ENCODE results near the gene IGFL2. TPM values are rescaled to one million over a fixed set of nuclear protein-coding genes. Genes with fewer than 3 reads are reported as not detected.

Gene IGFL2
- total and polyA plus RNA-seq, 2 of the 4 experiments (the other 2 are of a cell fraction): not detected

DNA sequence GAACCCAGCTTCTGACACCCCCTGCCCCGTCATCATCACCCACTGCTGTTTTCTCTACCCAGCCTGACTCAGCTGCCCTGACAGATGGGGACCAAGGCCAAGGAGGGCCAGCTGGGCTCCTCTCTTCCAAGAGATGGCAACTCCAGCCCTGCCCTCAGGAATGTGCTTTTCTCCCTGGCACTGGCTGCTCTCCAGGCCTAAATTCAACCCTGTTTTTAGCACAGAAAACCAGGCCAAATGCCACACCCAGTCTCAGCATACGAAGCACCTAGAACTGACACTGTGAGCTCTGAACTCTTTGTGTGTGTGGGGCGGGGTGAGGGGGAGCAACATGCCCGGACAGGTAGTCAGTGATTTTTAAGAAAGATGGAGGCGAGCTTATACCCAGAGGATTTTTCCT lies 58.1 kb downstream of the IGFL2 start:
- no peaks in the 10 kb centered on the region for H3K36me3 ChIP-seq (ENCODE audit: control insufficient read depth, insufficient read depth, low read length)
- H4K5ac ChIP-seq (ENCODE audit: low read depth, low read length): no peak overlapping the region
- in situ Hi-C loops (cut with MboI; ENCODE audit: low sequenced_read_pairs) (no loop called here), intact Hi-C loops (cut with micrococcal nuclease) (no loop called here), dilution Hi-C loops (cut with HindIII; ENCODE audit: low sequenced_read_pairs, unreplicated experiment) (no loop called here)
- no peak overlapping the region for H2BK20ac ChIP-seq (ENCODE audit: low read depth, low read length)
- no peaks in the 10 kb centered on the region for H4K20me1 ChIP-seq (ENCODE audit: insufficient read depth, low read length)
- no peak overlapping the region for H3K4me3 ChIP-seq (ENCODE audit: insufficient read depth, low read depth, low read length)
- H2AK9ac ChIP-seq (replicated peaks; ENCODE audit: low read depth, low read length, poor library complexity): no peak overlapping the region
- no peak overlapping the region for H3K56ac ChIP-seq (ENCODE audit: extremely low read depth, insufficient read depth, low read length)
- whole genome bisulfite sequencing, 2 experiments (ENCODE audit: extremely low coverage in 2 of 2, insufficient read length in 1 of 2): 80% methylated on average over 1 of the region's 5 CpGs; no CpG with 5 or more reads in 1 of the 2 experiments
- H4K8ac ChIP-seq (ENCODE audit: low read depth in 2 of 2, low read length in 2 of 2): no peak overlapping the region
- no peaks in the 10 kb centered on the region for H3K4me1 ChIP-seq (ENCODE audit: control insufficient read depth, insufficient read depth, low read length)
- ATAC-seq (ENCODE audit: low read depth) (no peak), DNase-seq (no peak)
- H3K4me2 ChIP-seq (ENCODE audit: low read depth, low read length): no peak overlapping the region
- BruUV-seq (replicated peaks): no TSS peak
- H2BK120ac ChIP-seq (ENCODE audit: low read depth, low read length): no peak overlapping the region
- H3K9me3 ChIP-seq (ENCODE audit: control insufficient read depth, insufficient read depth, low read length): 0 out of 2 replicates have a peak, but pooled peaks cover 2% of the 10 kb centered on the region
- H3K18ac ChIP-seq (ENCODE audit: low read depth, low read length): no peak overlapping the region
- H3K9ac ChIP-seq (ENCODE audit: low read depth, low read length): no peak overlapping the region
- no peak overlapping the region for H4K91ac ChIP-seq (ENCODE audit: insufficient read depth, low read depth, low read length)
- ChIA-PET POLR2A (ENCODE audit: unreplicated experiment) (no interaction called here), CTCF (interaction anchor here (0.5 kb wide), 1 partner anchor 27 kb away, joined by 4 read pairs; no protein-coding TSS in a partner anchor)
- no peak for TF ChIP-seq MXI1 (IDR thresholded peaks at IDR 0.05; ENCODE audit: borderline replicate concordance, low read depth, low read length)
- TF ChIP-seq CEBPB (IDR thresholded peaks at IDR 0.05; ENCODE audit: low read depth, low read length): no peak
- no peak for TF ChIP-seq RAD21 (IDR thresholded peaks at IDR 0.05; ENCODE audit: low read length)
- no peak for TF ChIP-seq FOS (IDR thresholded peaks at IDR 0.05; ENCODE audit: low read depth, low read length)
- TF ChIP-seq, protein P1, sequence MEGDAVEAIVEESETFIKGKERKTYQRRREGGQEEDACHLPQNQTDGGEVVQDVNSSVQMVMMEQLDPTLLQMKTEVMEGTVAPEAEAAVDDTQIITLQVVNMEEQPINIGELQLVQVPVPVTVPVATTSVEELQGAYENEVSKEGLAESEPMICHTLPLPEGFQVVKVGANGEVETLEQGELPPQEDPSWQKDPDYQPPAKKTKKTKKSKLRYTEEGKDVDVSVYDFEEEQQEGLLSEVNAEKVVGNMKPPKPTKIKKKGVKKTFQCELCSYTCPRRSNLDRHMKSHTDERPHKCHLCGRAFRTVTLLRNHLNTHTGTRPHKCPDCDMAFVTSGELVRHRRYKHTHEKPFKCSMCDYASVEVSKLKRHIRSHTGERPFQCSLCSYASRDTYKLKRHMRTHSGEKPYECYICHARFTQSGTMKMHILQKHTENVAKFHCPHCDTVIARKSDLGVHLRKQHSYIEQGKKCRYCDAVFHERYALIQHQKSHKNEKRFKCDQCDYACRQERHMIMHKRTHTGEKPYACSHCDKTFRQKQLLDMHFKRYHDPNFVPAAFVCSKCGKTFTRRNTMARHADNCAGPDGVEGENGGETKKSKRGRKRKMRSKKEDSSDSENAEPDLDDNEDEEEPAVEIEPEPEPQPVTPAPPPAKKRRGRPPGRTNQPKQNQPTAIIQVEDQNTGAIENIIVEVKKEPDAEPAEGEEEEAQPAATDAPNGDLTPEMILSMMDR (conservative IDR thresholded peaks at IDR 0.05; ENCODE audit: low read depth, low read length): no peak
- TF ChIP-seq POLR2A (IDR thresholded peaks at IDR 0.05; ENCODE audit: low read depth, low read length): no peak
- TF ChIP-seq NFE2L2 (IDR thresholded peaks at IDR 0.05; ENCODE audit: low read depth, low read length): no peak
- no peak for TF ChIP-seq RFX5 (IDR thresholded peaks at IDR 0.05; ENCODE audit: low read depth, low read length)
- TF ChIP-seq SMC3 (IDR thresholded peaks at IDR 0.05; ENCODE audit: low read depth, low read length): no peak
- TF ChIP-seq BHLHE40 (IDR thresholded peaks at IDR 0.05; ENCODE audit: low read depth, low read length): no peak
- TF ChIP-seq, protein P2, sequence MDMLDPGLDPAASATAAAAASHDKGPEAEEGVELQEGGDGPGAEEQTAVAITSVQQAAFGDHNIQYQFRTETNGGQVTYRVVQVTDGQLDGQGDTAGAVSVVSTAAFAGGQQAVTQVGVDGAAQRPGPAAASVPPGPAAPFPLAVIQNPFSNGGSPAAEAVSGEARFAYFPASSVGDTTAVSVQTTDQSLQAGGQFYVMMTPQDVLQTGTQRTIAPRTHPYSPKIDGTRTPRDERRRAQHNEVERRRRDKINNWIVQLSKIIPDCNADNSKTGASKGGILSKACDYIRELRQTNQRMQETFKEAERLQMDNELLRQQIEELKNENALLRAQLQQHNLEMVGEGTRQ (IDR thresholded peaks at IDR 0.05; ENCODE audit: low read depth, low read length): no peak
- no peak for TF ChIP-seq MAZ (IDR thresholded peaks at IDR 0.05; ENCODE audit: borderline replicate concordance, low read depth, low read length)
- no peak for TF ChIP-seq MAFK (IDR thresholded peaks at IDR 0.05; ENCODE audit: low read depth, low read length)
- no peak for TF ChIP-seq CHD1 (IDR thresholded peaks at IDR 0.05; ENCODE audit: low read depth, low read length)
- no peak for TF ChIP-seq RCOR1 (IDR thresholded peaks at IDR 0.05; ENCODE audit: insufficient replicate concordance, low read length)
- TF ChIP-seq, protein P3, sequence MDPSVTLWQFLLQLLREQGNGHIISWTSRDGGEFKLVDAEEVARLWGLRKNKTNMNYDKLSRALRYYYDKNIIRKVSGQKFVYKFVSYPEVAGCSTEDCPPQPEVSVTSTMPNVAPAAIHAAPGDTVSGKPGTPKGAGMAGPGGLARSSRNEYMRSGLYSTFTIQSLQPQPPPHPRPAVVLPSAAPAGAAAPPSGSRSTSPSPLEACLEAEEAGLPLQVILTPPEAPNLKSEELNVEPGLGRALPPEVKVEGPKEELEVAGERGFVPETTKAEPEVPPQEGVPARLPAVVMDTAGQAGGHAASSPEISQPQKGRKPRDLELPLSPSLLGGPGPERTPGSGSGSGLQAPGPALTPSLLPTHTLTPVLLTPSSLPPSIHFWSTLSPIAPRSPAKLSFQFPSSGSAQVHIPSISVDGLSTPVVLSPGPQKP (IDR thresholded peaks at IDR 0.05; ENCODE audit: borderline replicate concordance, low read depth, low read length): no peak
- no peak overlapping the region for H2BK15ac ChIP-seq (ENCODE audit: low read depth, low read length)
- no peak overlapping the region for H2AFZ ChIP-seq (replicated peaks; ENCODE audit: low read length, poor library complexity)
- H3K23ac ChIP-seq (ENCODE audit: low read depth, low read length): no peak overlapping the region
- peaks cover 46% of the 10 kb centered on the region for H3K27me3 ChIP-seq (ENCODE audit: control insufficient read depth, insufficient read depth, low read length)
- H3K14ac ChIP-seq (replicated peaks; ENCODE audit: low read depth, low read length): no peak overlapping the region
- H2BK5ac ChIP-seq (ENCODE audit: low read depth, low read length, poor library complexity, severe bottlenecking): no peak overlapping the region
- H3K79me1 ChIP-seq (ENCODE audit: low read depth in 1 of 2, low read length in 2 of 2): no peaks in the 10 kb centered on the region
- no peak overlapping the region for H3K4ac ChIP-seq (ENCODE audit: low read depth, low read length)
- no peak overlapping the region for H2AK5ac ChIP-seq (ENCODE audit: low read depth, low read length)
- H3K27ac ChIP-seq (ENCODE audit: insufficient read depth, low read length): no peak overlapping the region
- H3K9me1 ChIP-seq (ENCODE audit: insufficient read depth, low read length): no peaks in the 10 kb centered on the region

Measured in IMR-90 (cell line).